ENCODE results near the gene BMP10. TPM values are rescaled to one million over a fixed set of nuclear protein-coding genes. Genes with fewer than 3 reads are reported as not detected.

BMP10 gene
- total RNA-seq, 1 donor from 2014 or later = 0.19 TPM

- Histone ChIP-seq H3K27me3 (ENCODE audit: low read depth) (no peaks in the 10 kb centered on the region), H3K4me3 (no peak overlapping the region), H3K9me3 (replicated peaks) (no peaks in the 10 kb centered on the region), H3K4me1 (peaks cover 55% of the 10 kb centered on the region), H3K36me3 (no peaks in the 10 kb centered on the region), H3K27ac (replicated peaks) (peak overlapping the region; percentile 83)
- intact Hi-C loops (cut with micrococcal nuclease) = no loop called here
- no peak for DNase-seq
- no peak for TF ChIP-seq CTCF (IDR thresholded peaks at IDR 0.05; ENCODE audit: borderline replicate concordance)
Observed at GRCh38 chr2:68831686-68832232, 39.4 kb downstream of the BMP10 start.

GRCh38 chr2:68829749-68830148 is 41.4 kb downstream of the BMP10 start:
- TF ChIP-seq CTCF (IDR thresholded peaks at IDR 0.05; ENCODE audit: borderline replicate concordance) = no peak
- Histone ChIP-seq H3K27me3 (ENCODE audit: low read depth) (no peaks in the 10 kb centered on the region), H3K4me3 (peak overlapping the region; percentile 31), H3K4me1 (peaks cover 55% of the 10 kb centered on the region), H3K36me3 (peaks cover 7% of the 10 kb centered on the region), H3K27ac (replicated peaks) (peak overlapping the region; percentile 83), H3K9me3 (replicated peaks) (no peaks in the 10 kb centered on the region)
- intact Hi-C loops (cut with micrococcal nuclease) = no loop called here
- DNase-seq = no peak

GRCh38 chr2:68828887-68829708 is 42.1 kb downstream of the BMP10 start:
- Histone ChIP-seq H3K27ac (replicated peaks) (peak overlapping the region; percentile 83), H3K36me3 (peaks cover 7% of the 10 kb centered on the region), H3K4me1 (peaks cover 55% of the 10 kb centered on the region), H3K4me3 (peak overlapping the region; percentile 31), H3K27me3 (ENCODE audit: low read depth) (no peaks in the 10 kb centered on the region), H3K9me3 (replicated peaks) (no peaks in the 10 kb centered on the region)
- intact Hi-C loops (cut with micrococcal nuclease) = no loop called here
- peak; percentile 18 for TF ChIP-seq CTCF (IDR thresholded peaks at IDR 0.05; ENCODE audit: borderline replicate concordance)
- DNase-seq = peak; percentile 94

- Histone ChIP-seq H3K4me1 (peaks cover 49% of the 10 kb centered on the region), H3K9me3 (replicated peaks) (no peaks in the 10 kb centered on the region), H3K36me3 (peaks cover 14% of the 10 kb centered on the region), H3K27ac (replicated peaks) (peak overlapping the region; percentile 83), H3K27me3 (ENCODE audit: low read depth) (no peaks in the 10 kb centered on the region), H3K4me3 (no peak overlapping the region)
- no peak for DNase-seq
- no peak for TF ChIP-seq CTCF (IDR thresholded peaks at IDR 0.05; ENCODE audit: borderline replicate concordance)
- intact Hi-C loops (cut with micrococcal nuclease) = no loop called here
Observed at GRCh38 chr2:68827666-68828065, 43.5 kb downstream of the BMP10 start.

- TF ChIP-seq CTCF (IDR thresholded peaks at IDR 0.05; ENCODE audit: borderline replicate concordance) = no peak
- H3K27me3 ChIP-seq (ENCODE audit: low read depth) = no peaks in the 10 kb centered on the region
- H3K4me1 ChIP-seq = peaks cover 31% of the 10 kb centered on the region
- no peak overlapping the region for H3K27ac ChIP-seq (replicated peaks)
- H3K4me3 ChIP-seq = no peak overlapping the region
- peaks cover 24% of the 10 kb centered on the region for H3K36me3 ChIP-seq
- no peaks in the 10 kb centered on the region for H3K9me3 ChIP-seq (replicated peaks)
- intact Hi-C loops (cut with micrococcal nuclease) = no loop called here
- DNase-seq = no peak
Observed at GRCh38 chr2:68825866-68826265, 45.3 kb downstream of the BMP10 start.
